Transverse colon (tissue), 4 donors: ENCODE results near the gene TFEB. TPM values are rescaled to one million over a fixed set of nuclear protein-coding genes. Genes with fewer than 3 reads are reported as not detected.
A peak's percentile ranks its signal among the peaks of the same experiment; 100 is the strongest.

Source experiments
- DNase-seq: peaks from one replicate; pipeline ENCODE4 v3.0.0-alpha.2; 2019
- H3K27ac ChIP-seq, 4 donors: fragments of 200-600 bp; sonication (generic); 2 replicates each; pipeline ENCODE4 v1.5.1; 2016 to 2018; ENCODE audit warnings: inconsistent platforms in 4 of 4
- H3K27me3 ChIP-seq: fragments of 200-600 bp; sonication (generic); 2 replicates; pipeline ENCODE4 v1.5.1; 2017; ENCODE audit warnings: inconsistent platforms
- H3K36me3 ChIP-seq, 4 donors: fragments of 200-600 bp; sonication (generic); 2 replicates each; pipeline ENCODE4 v1.5.1; 2017 to 2019; ENCODE audit warnings: inconsistent platforms in 4 of 4
- H3K4me1 ChIP-seq, 4 donors: fragments of 200-600 bp; sonication (generic); 2 replicates each; pipeline ENCODE4 v1.5.1; 2017 to 2020; ENCODE audit warnings: inconsistent platforms in 4 of 4
- H3K4me3 ChIP-seq, 4 donors: fragments of 200-600 bp; sonication (generic); 1 replicate in 1 of 4; 2 replicates in 3 of 4; pipeline versions ENCODE4 v1.5.1 to v1.6.1; 2017 to 2019; ENCODE audit warnings: inconsistent platforms in 4 of 4
- H3K9me3 ChIP-seq, 2 donors: fragments of 200-600 bp; sonication (generic); 2 replicates each; pipeline ENCODE4 v1.5.1; 2017 to 2019; ENCODE audit warnings: inconsistent platforms in 2 of 2
- CTCF ChIP-seq, 5 experiments: fragments of 200-600 bp in 3 of 5; fragments of 450-650 bp in 2 of 5; sonication (generic) in 3 of 5; IDR thresholded peaks; 1 replicate in 2 of 5; 2 replicates in 3 of 5; pipeline ENCODE4 v1.5.1; 2016 to 2017; ENCODE audit warnings: antibody characterized with exemption in 5 of 5, inconsistent platforms in 3 of 5, mild to moderate bottlenecking in 2 of 5, moderate library complexity in 1 of 5
- EP300 ChIP-seq: sonication (generic); formaldehyde crosslinking; IDR thresholded peaks from one replicate; pipeline ENCODE4 v1.6.1; 2017; ENCODE audit warnings: antibody characterized with exemption, low read depth
- POLR2A ChIP-seq: fragments of 450-650 bp; IDR thresholded peaks from one replicate; pipeline ENCODE4 v1.6.1; 2016; ENCODE audit warnings: antibody characterized with exemption, mild to moderate bottlenecking, moderate library complexity
- POLR2AphosphoS5 ChIP-seq, 3 donors: sonication (generic); formaldehyde crosslinking; IDR thresholded peaks; one replicate each; pipeline ENCODE4 v1.6.1; 2016; ENCODE audit warnings: antibody characterized with exemption in 3 of 3
- WGBS, 2 donors: methylation state at CpG; one replicate each; pipeline ENCODE4 v1.1.5; 2018; ENCODE audit warnings: low coverage in 1 of 2; 5-methylcytosine and 5-hydroxymethylcytosine counted together
- in situ Hi-C, 4 donors: fragments of 200-750 bp; cut with MboI; loops; one replicate each; pipeline versions ENCODE4 v1.15.0 to v1.15.1; 2017; ENCODE audit warnings: low sequenced_read_pairs in 3 of 4, low pct_ligation_motif_present in 1 of 4, low pct_unique_long_range_greater_than_20kb in 1 of 4
- intact Hi-C: fragments of 100-400 bp; cut with DNase I; formaldehyde crosslinking; loops from one replicate; pipeline ENCODE4 v1.15.1; 2023; ENCODE audit warnings: low total_unique reads
- total RNA-seq, 4 donors: library from RNA; depleted of rRNA; stranded (reverse); fragments of >200 nt; gene quantifications; one replicate each; pipeline ENCODE4 v1.1.0, GENCODE V29; 2016

TFEB gene
- 10 to 100 TPM; 30.4 to 47.1 (median 38.1) TPM for total RNA-seq

- in situ Hi-C loops (no loop called here), intact Hi-C loops (loop anchor here (1.0 to 2.0 kb wide), 2 partner anchors 21 to 29 kb away; no protein-coding TSS in a partner anchor)
- Histone ChIP-seq H3K4me3 (peak within 1 kb of the TSS; percentile 79 to 98 (median 86)), H3K36me3 (no peaks in the 10 kb centered on the region), H3K27me3 (no peaks in the 10 kb centered on the region), H3K4me1 (peaks cover 26 to 41% (median 31%) of the 10 kb centered on the region in 4 donors), H3K27ac (peak within 1 kb of the TSS; percentile 97 to 98 (median 98)), H3K9me3 (no peaks in the 10 kb centered on the region)
- peak; percentile 96 for DNase-seq
- TF ChIP-seq POLR2AphosphoS5 (IDR thresholded peaks at IDR 0.05) (peak; percentile 69 to 72 (median 71)), EP300 (no peak), POLR2A (no peak), CTCF (IDR thresholded peaks at IDR 0.05) (peak; percentile 76 to 94 (median 88))
- 8 to 100% methylated on average over 1 to 47 of the region's 50 CpGs for WGBS, 2 donors
Measured at GRCh38 chr6:41735427-41736185, at the start of gene TFEB. Gene TFEB, minus strand, starts transcription at chr6:41735608. Its CDS starts 44,395 bp downstream, at chr6:41691213.

- Histone ChIP-seq H3K27me3 (no peaks in the 10 kb centered on the region), H3K4me3 (no peak overlapping the region), H3K4me1 (peaks cover 15 to 31% (median 29%) of the 10 kb centered on the region in 4 donors), H3K36me3 (peaks cover 0 to 3% (median 1%) of the 10 kb centered on the region in 4 donors), H3K9me3 (no peaks in the 10 kb centered on the region), H3K27ac (no peak overlapping the region)
- intact Hi-C loops, result loop anchor here (5.0 kb wide), 2 partner anchors 138 to 263 kb away; partner anchors contain the start of genes BYSL and MED20
- TF ChIP-seq POLR2AphosphoS5 (IDR thresholded peaks at IDR 0.05) (no peak), POLR2A (no peak), EP300 (no peak), CTCF (IDR thresholded peaks at IDR 0.05) (no peak)
- 83% methylated on average over 5 of the region's 5 CpGs; no CpG with 5 or more reads in 1 of the 2 donors for WGBS, 2 donors
- no peak for DNase-seq
- in situ Hi-C loops, result loop anchor here in 3 of 4 donors (5.0 to 25.0 kb wide), 4 partner anchors 128 to 263 kb away; partner anchors contain the start of genes BYSL (in 1 of the 3) and MED20 (in 1 of the 3)
Measured at GRCh38 chr6:41784581-41785171, 49.3 kb upstream of the TFEB start.

GRCh38 chr6:41783106-41783780, 47.8 kb upstream of the TFEB start:
- no peak overlapping the region for H3K27ac ChIP-seq
- H3K9me3 ChIP-seq, result no peaks in the 10 kb centered on the region
- no peaks in the 10 kb centered on the region for H3K27me3 ChIP-seq
- in situ Hi-C loops (loop anchor here in 3 of 4 donors (5.0 to 25.0 kb wide), 3 partner anchors 129 to 264 kb away; partner anchors contain the start of genes BYSL (in 1 of the 3) and MED20 (in 1 of the 3)), intact Hi-C loops (loop anchor here (5.0 kb wide), 1 partner anchor 264 kb away; no protein-coding TSS in a partner anchor)
- no peaks in the 10 kb centered on the region for H3K36me3 ChIP-seq
- TF ChIP-seq CTCF (IDR thresholded peaks at IDR 0.05), result no peak
- TF ChIP-seq POLR2AphosphoS5 (IDR thresholded peaks at IDR 0.05), result no peak
- no peak for TF ChIP-seq POLR2A
- no peak for TF ChIP-seq EP300
- H3K4me3 ChIP-seq, result no peak overlapping the region
- peaks cover 20 to 34% (median 31%) of the 10 kb centered on the region in 4 donors for H3K4me1 ChIP-seq
- WGBS, 2 donors, result 70 to 74% methylated on average over 3 to 6 of the region's 6 CpGs
- DNase-seq, result no peak
